ENCODE measurements around the gene KDR.

DNA sequence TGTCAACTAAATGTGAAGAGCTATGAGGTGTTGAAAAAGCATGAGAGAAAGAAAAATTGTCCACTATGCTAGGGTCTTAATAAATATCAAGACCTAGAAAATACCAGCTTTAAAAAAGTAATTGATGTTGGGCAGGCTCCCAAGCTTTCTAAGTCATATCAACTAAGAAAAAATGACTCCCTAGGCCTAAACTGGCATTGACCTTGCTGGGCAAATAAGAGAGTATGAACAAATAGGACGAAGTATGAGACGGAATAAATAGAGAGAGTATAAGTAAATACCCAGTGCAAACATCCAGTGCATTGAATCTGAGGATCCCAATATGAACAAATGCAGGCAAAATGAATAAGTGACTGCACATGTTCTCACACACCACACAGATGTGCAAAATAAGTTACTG, 3.2 kb downstream of the KDR start:
- TF ChIP-seq, protein P1, sequence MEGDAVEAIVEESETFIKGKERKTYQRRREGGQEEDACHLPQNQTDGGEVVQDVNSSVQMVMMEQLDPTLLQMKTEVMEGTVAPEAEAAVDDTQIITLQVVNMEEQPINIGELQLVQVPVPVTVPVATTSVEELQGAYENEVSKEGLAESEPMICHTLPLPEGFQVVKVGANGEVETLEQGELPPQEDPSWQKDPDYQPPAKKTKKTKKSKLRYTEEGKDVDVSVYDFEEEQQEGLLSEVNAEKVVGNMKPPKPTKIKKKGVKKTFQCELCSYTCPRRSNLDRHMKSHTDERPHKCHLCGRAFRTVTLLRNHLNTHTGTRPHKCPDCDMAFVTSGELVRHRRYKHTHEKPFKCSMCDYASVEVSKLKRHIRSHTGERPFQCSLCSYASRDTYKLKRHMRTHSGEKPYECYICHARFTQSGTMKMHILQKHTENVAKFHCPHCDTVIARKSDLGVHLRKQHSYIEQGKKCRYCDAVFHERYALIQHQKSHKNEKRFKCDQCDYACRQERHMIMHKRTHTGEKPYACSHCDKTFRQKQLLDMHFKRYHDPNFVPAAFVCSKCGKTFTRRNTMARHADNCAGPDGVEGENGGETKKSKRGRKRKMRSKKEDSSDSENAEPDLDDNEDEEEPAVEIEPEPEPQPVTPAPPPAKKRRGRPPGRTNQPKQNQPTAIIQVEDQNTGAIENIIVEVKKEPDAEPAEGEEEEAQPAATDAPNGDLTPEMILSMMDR (IDR thresholded peaks at IDR 0.05; ENCODE audit: borderline replicate concordance, extremely low read depth, low read length, poor library complexity, severe bottlenecking) = no peak
- no peak for TF ChIP-seq EZH2 (IDR thresholded peaks at IDR 0.05; ENCODE audit: borderline replicate concordance, low read depth, low read length, severe bottlenecking)

All from DND-41 (cell line).